NCI-H1092 treated with DMSO at 0.1 percent for 48 hours (cell line): ENCODE results near the gene IL1RAPL1.

Experiments used
- DNase-seq: peaks from one replicate; lab custom pipeline; 2025; lab: John Stamatoyannopoulos, UW

Gene IL1RAPL1

GRCh38 chrX:28979877-28980276, 392.6 kb downstream of the IL1RAPL1 start:
- DNase-seq = no peak

GRCh38 chrX:28981952-28982351, 394.7 kb downstream of the IL1RAPL1 start:
- no peak for DNase-seq

GRCh38 chrX:28988246-28988645, 401.0 kb downstream of the IL1RAPL1 start:
- no peak for DNase-seq

GRCh38 chrX:28997706-28998463, 410.6 kb downstream of the IL1RAPL1 start:
- no peak for DNase-seq

GRCh38 chrX:28998609-28999135, 411.4 kb downstream of the IL1RAPL1 start:
- no peak for DNase-seq

GRCh38 chrX:29012867-29013266, 425.6 kb downstream of the IL1RAPL1 start:
- DNase-seq = no peak

- no peak for DNase-seq
Measured at GRCh38 chrX:29023207-29023606, 436.0 kb downstream of the IL1RAPL1 start.

GRCh38 chrX:29024871-29025270, 437.6 kb downstream of the IL1RAPL1 start:
- no peak for DNase-seq

GRCh38 chrX:29039501-29039900, 452.3 kb downstream of the IL1RAPL1 start:
- no peak for DNase-seq

- no peak for DNase-seq
Measured at GRCh38 chrX:29040160-29040559, 452.9 kb downstream of the IL1RAPL1 start.

- no peak for DNase-seq
Measured at GRCh38 chrX:29042341-29042740, 455.1 kb downstream of the IL1RAPL1 start.

GRCh38 chrX:29043746-29044145, 456.5 kb downstream of the IL1RAPL1 start:
- no peak for DNase-seq

- no peak for DNase-seq
Measured at GRCh38 chrX:29044423-29045184, 457.4 kb downstream of the IL1RAPL1 start.

- DNase-seq = no peak
Measured at GRCh38 chrX:29065477-29065876, 478.2 kb downstream of the IL1RAPL1 start.

- DNase-seq = no peak
Measured at GRCh38 chrX:29066516-29066915, 479.3 kb downstream of the IL1RAPL1 start.

GRCh38 chrX:29067351-29067750, 480.1 kb downstream of the IL1RAPL1 start:
- DNase-seq = no peak

GRCh38 chrX:29071525-29072320, 484.5 kb downstream of the IL1RAPL1 start:
- DNase-seq = no peak

GRCh38 chrX:29082558-29082957, 495.3 kb downstream of the IL1RAPL1 start:
- DNase-seq = no peak

GRCh38 chrX:29083823-29084222, 496.6 kb downstream of the IL1RAPL1 start:
- no peak for DNase-seq

- no peak for DNase-seq
Measured at GRCh38 chrX:29090811-29091210, 503.6 kb downstream of the IL1RAPL1 start.

- no peak for DNase-seq
Measured at GRCh38 chrX:29107231-29107630, 520.0 kb downstream of the IL1RAPL1 start.

- no peak for DNase-seq
Measured at GRCh38 chrX:29110041-29110440, 522.8 kb downstream of the IL1RAPL1 start.
